H1 (cell line): ENCODE results near the gene GLP1R. TPM values are rescaled to one million over a fixed set of nuclear protein-coding genes. Genes with fewer than 3 reads are reported as not detected.

Source experiments
- CTCF ChIA-PET: fragments of 300-600 bp; sonication (Branson Sonifier 250); formaldehyde crosslinking; loops from one replicate; lab custom pipeline; 2021; ENCODE audit not compliant: partially characterized antibody; lab: Charles Lee
- POLR2A ChIA-PET: fragments of 300-600 bp; sonication (Branson Sonifier 250); formaldehyde crosslinking; loops from one replicate; lab custom pipeline; 2021; ENCODE audit warnings: inconsistent platforms; ENCODE audit not compliant: partially characterized antibody; lab: Charles Lee
- DNase-seq, 2 experiments: peaks; one replicate each; pipeline versions ENCODE4 v3.0.0 to v3.0.0-alpha.2; 2010 to 2022; ENCODE audit warnings: low spot score in 2 of 2, low read depth in 1 of 2, mixed read lengths in 1 of 2
- FAIRE-seq: peaks from 2 replicates; lab custom pipeline; 2011; peaks lifted over from hg19 to GRCh38; lab: Jason Lieb, UNC
- H2AFZ ChIP-seq: 2 replicates; pipeline ENCODE4 v1.8.1; 2012; ENCODE audit warnings: low read length, inconsistent platforms
- H2AK5ac ChIP-seq: 2 replicates; pipeline ENCODE4 v1.6.1; 2013; ENCODE audit warnings: low read depth, low read length
- H2BK120ac ChIP-seq: replicated peaks from 2 replicates; pipeline ENCODE3; 2013; ENCODE audit warnings: low read depth, low read length, inconsistent platforms
- H2BK12ac ChIP-seq: 2 replicates; pipeline ENCODE4 v1.6.1; 2013; ENCODE audit warnings: low read depth, low read length
- H2BK15ac ChIP-seq: 2 replicates; pipeline ENCODE4 v1.6.1; 2013; ENCODE audit warnings: low read length
- H2BK20ac ChIP-seq: 2 replicates; pipeline ENCODE4 v1.6.1; 2013; ENCODE audit warnings: low read length
- H2BK5ac ChIP-seq: 2 replicates; pipeline ENCODE4 v1.6.1; 2013; ENCODE audit warnings: low read depth, low read length
- H3K14ac ChIP-seq: 2 replicates; pipeline ENCODE4 v1.6.1; 2013; ENCODE audit warnings: inconsistent platforms; ENCODE audit not compliant: insufficient read length
- H3K18ac ChIP-seq: 2 replicates; pipeline ENCODE4 v1.6.1; 2013; ENCODE audit warnings: low read length; ENCODE audit errors: extremely low read depth
- H3K23ac ChIP-seq: 2 replicates; pipeline ENCODE4 v1.6.1; 2013; ENCODE audit warnings: inconsistent platforms; ENCODE audit not compliant: insufficient read length
- H3K23me2 ChIP-seq: 2 replicates; pipeline ENCODE4 v1.6.1; 2013; ENCODE audit warnings: low read depth, low read length
- H3K27ac ChIP-seq: 2 replicates; pipeline ENCODE4 v1.6.1; 2011; ENCODE audit warnings: low read depth, low read length, inconsistent platforms
- H3K27me3 ChIP-seq, 4 experiments: replicated peaks in 1 of 4; 1 replicate in 1 of 4; 2 replicates in 3 of 4; pipeline versions ENCODE4 v1.6.1 to v1.8.1; 2011 to 2013; ENCODE audit warnings: low read length in 3 of 4, mild to moderate bottlenecking in 3 of 4, inconsistent platforms in 2 of 4, mixed read lengths in 2 of 4, moderate library complexity in 1 of 4; ENCODE audit not compliant: control insufficient read depth in 3 of 4, insufficient read depth in 3 of 4; ENCODE audit errors: extremely low read depth in 1 of 4
- H3K36me3 ChIP-seq, 4 experiments: 2 replicates each; pipeline versions ENCODE4 v1.6.1 to v1.8.1; 2011 to 2013; ENCODE audit warnings: mild to moderate bottlenecking in 4 of 4, low read length in 3 of 4, moderate library complexity in 2 of 4, control low read depth in 1 of 4, inconsistent platforms in 1 of 4; ENCODE audit not compliant: insufficient read depth in 4 of 4, control insufficient read depth in 2 of 4
- H3K4ac ChIP-seq: replicated peaks from 2 replicates; pipeline ENCODE3; 2013; ENCODE audit warnings: low read length, low read depth, mixed read lengths, inconsistent platforms; ENCODE audit not compliant: insufficient read length
- H3K4me1 ChIP-seq, 4 experiments: replicated peaks in 1 of 4; 1 replicate in 1 of 4; 2 replicates in 3 of 4; pipeline versions ENCODE4 v1.6.1 to v1.8.1; 2011 to 2013; ENCODE audit warnings: low read length in 3 of 4, inconsistent platforms in 2 of 4, mixed read lengths in 1 of 4; ENCODE audit not compliant: insufficient read depth in 4 of 4, control insufficient read depth in 3 of 4
- H3K4me2 ChIP-seq, 2 experiments: 2 replicates each; pipeline versions ENCODE4 v1.6.1 to v1.8.1; 2011 to 2013; ENCODE audit warnings: low read depth in 2 of 2, low read length in 2 of 2, control low read depth in 1 of 2, inconsistent platforms in 1 of 2, mild to moderate bottlenecking in 1 of 2; ENCODE audit not compliant: insufficient read depth in 1 of 2
- H3K4me3 ChIP-seq, 4 experiments: fragments of 200-600, 300-600 bp in 1 of 4; sonication (generic), shearing (Covaris generic), sonication (Bioruptor Twin) in 1 of 4; 2 replicates each; pipeline versions ENCODE4 v1.5.1 to v1.8.1; 2011 to 2016; ENCODE audit warnings: low read length in 4 of 4, low read depth in 3 of 4, control low read depth in 2 of 4, inconsistent platforms in 2 of 4, mild to moderate bottlenecking in 2 of 4, mixed read lengths in 1 of 4, moderate library complexity in 1 of 4; ENCODE audit not compliant: insufficient read depth in 2 of 4; ENCODE audit errors: extremely low read depth in 1 of 4
- H3K56ac ChIP-seq: replicated peaks from 2 replicates; pipeline ENCODE3; 2013; ENCODE audit warnings: low read depth, mild to moderate bottlenecking, mixed read lengths, low read length, inconsistent platforms; ENCODE audit not compliant: insufficient read length
- H3K79me1 ChIP-seq: 2 replicates; pipeline ENCODE4 v1.6.1; 2013; ENCODE audit warnings: low read depth, low read length, control low read depth
- H3K79me2 ChIP-seq, 2 experiments: 2 replicates each; pipeline versions ENCODE4 v1.6.1 to v1.8.1; 2012 to 2013; ENCODE audit warnings: low read length in 2 of 2, mild to moderate bottlenecking in 2 of 2, inconsistent platforms in 1 of 2; ENCODE audit not compliant: insufficient read depth in 2 of 2, control insufficient read depth in 1 of 2
- H3K9ac ChIP-seq, 4 experiments: replicated peaks in 1 of 4; 1 replicate in 1 of 4; 2 replicates in 3 of 4; pipeline versions ENCODE4 v1.6.1 to v1.8.1; 2011 to 2013; ENCODE audit warnings: low read depth in 3 of 4, low read length in 3 of 4, control low read depth in 2 of 4, mild to moderate bottlenecking in 2 of 4, moderate library complexity in 2 of 4, inconsistent platforms in 1 of 4; ENCODE audit errors: extremely low read depth in 1 of 4
- H3K9me3 ChIP-seq, 2 experiments: 2 replicates each; pipeline versions ENCODE4 v1.6.1 to v1.8.1; 2012 to 2013; ENCODE audit warnings: mild to moderate bottlenecking in 2 of 2, moderate library complexity in 2 of 2, control low read depth in 1 of 2, inconsistent platforms in 1 of 2, low read depth in 1 of 2, low read length in 1 of 2, mixed read lengths in 1 of 2; ENCODE audit not compliant: insufficient read depth in 2 of 2
- H4K20me1 ChIP-seq, 2 experiments: replicated peaks in 1 of 2; 2 replicates each; pipeline versions ENCODE3 to v1.8.1; 2011 to 2013; ENCODE audit warnings: inconsistent platforms in 2 of 2, low read length in 2 of 2, mild to moderate bottlenecking in 1 of 2; ENCODE audit not compliant: insufficient read depth in 2 of 2, control insufficient read depth in 1 of 2
- H4K5ac ChIP-seq: 2 replicates; pipeline ENCODE4 v1.6.1; 2013; ENCODE audit warnings: low read length, low read depth, mixed read lengths, inconsistent platforms; ENCODE audit not compliant: insufficient read length
- H4K8ac ChIP-seq: 2 replicates; pipeline ENCODE4 v1.8.0; 2013; ENCODE audit warnings: mild to moderate bottlenecking, moderate library complexity, low read length, inconsistent platforms; ENCODE audit not compliant: insufficient read depth; ENCODE audit errors: extremely low read depth
- H4K91ac ChIP-seq: replicated peaks from 2 replicates; pipeline ENCODE3; 2013; ENCODE audit warnings: low read length, mixed read lengths, inconsistent platforms; ENCODE audit not compliant: insufficient read length
- BACH1 ChIP-seq: IDR thresholded peaks from 2 replicates; pipeline ENCODE4 v1.6.1; 2012; ENCODE audit warnings: low read length, improper control_type of control experiment
- BCL11A ChIP-seq, 2 experiments: IDR thresholded peaks; one replicate each; pipeline ENCODE4 v1.6.1; 2011; ENCODE audit warnings: low read depth in 2 of 2, low read length in 2 of 2, mild to moderate bottlenecking in 2 of 2
- BRCA1 ChIP-seq: IDR thresholded peaks from 2 replicates; pipeline ENCODE4 v1.6.1; 2012; ENCODE audit warnings: low read depth, low read length, improper control_type of control experiment
- CBX5 ChIP-seq: fragments of 300-800, 300-1000 bp; sonication (generic); IDR thresholded peaks from 2 replicates; pipeline ENCODE4 v1.7.1; 2016; ENCODE audit warnings: antibody characterized with exemption, low read length, low read depth
- CEBPB ChIP-seq: IDR thresholded peaks from 2 replicates; pipeline ENCODE4 v1.6.1; 2012; ENCODE audit warnings: low read depth, low read length
- EGR1 ChIP-seq: IDR thresholded peaks from 2 replicates; pipeline ENCODE4 v1.6.1; 2011; ENCODE audit warnings: low read depth, low read length, borderline replicate concordance
- EP300 ChIP-seq, 2 experiments: IDR thresholded peaks; 1 replicate in 1 of 2; 2 replicates in 1 of 2; pipeline ENCODE4 v1.6.1; 2011 to 2012; ENCODE audit warnings: low read depth in 2 of 2, low read length in 2 of 2, mild to moderate bottlenecking in 2 of 2, borderline replicate concordance in 1 of 2, inconsistent platforms in 1 of 2, moderate library complexity in 1 of 2
- FOSL1 ChIP-seq: IDR thresholded peaks from 2 replicates; pipeline ENCODE4 v1.6.1; 2011; ENCODE audit warnings: mild to moderate bottlenecking, low read depth, low read length, moderate library complexity; ENCODE audit not compliant: insufficient read depth
- NRF1 ChIP-seq: IDR thresholded peaks from 2 replicates; pipeline ENCODE4 v1.6.1; 2011; ENCODE audit warnings: mild to moderate bottlenecking, low read depth, low read length, improper control_type of control experiment
- SUZ12 ChIP-seq: fragments of 200-600 bp; sonication (generic); IDR thresholded peaks from 2 replicates; pipeline ENCODE4 v1.6.1; 2012; ENCODE audit warnings: mild to moderate bottlenecking, inconsistent platforms, low read length, moderate library complexity, mixed read lengths
- TAF7 ChIP-seq: optimal IDR thresholded peaks from 2 replicates; pipeline ENCODE3; 2011; ENCODE audit warnings: low read depth, mild to moderate bottlenecking, inconsistent platforms, low read length, moderate library complexity, borderline replicate concordance
- WGBS, 2 experiments: shearing (Covaris generic) in 1 of 2; methylation state at CpG; one replicate each; pipeline versions ENCODE4 v1.1.6 to v1.1.7; 2013 to 2015; ENCODE audit warnings: low lambda C conversion rate in 2 of 2, mixed read lengths in 2 of 2, inconsistent platforms in 1 of 2, low coverage in 1 of 2, missing lambda C conversion rate in 1 of 2; ENCODE audit not compliant: insufficient replicate concordance in 2 of 2, insufficient coverage in 1 of 2, insufficient read length in 1 of 2; ENCODE audit errors: extremely low coverage in 1 of 2, missing lambda C conversion rate in 1 of 2; 5-methylcytosine and 5-hydroxymethylcytosine counted together
- polyA plus RNA-seq, 7 experiments: library from polyadenylated mRNA; depleted of rRNA in 3 of 7; stranded (reverse) in 5 of 7; unstranded in 2 of 7; fragments of >200 nt in 5 of 7; fragments of 200-250 nt in 2 of 7; gene quantifications; 1 replicate in 5 of 7; 2 replicates in 1 of 7; 4 replicates in 1 of 7; pipeline versions ENCODE4 v1.2.1 to v1.2.3, GENCODE V29; 2011 to 2013; ENCODE audit warnings: missing spikeins in 2 of 7, mixed read lengths in 2 of 7
- total RNA-seq: library from RNA; stranded (reverse); fragmentation: NEBNext Ultra II Directional; extraction: Animal tissue kit (Norgen Biotek cat#: 25700); gene quantifications from 2 replicates; pipeline ENCODE4 v1.2.1, GENCODE V29; 2021

The GLP1R gene
- total and polyA plus RNA-seq, 2 of the 8 experiments (the other 6 are each of a cell fraction or from before 2014, with no cell fraction given) = 2.6 to 2.7 TPM

DNA sequence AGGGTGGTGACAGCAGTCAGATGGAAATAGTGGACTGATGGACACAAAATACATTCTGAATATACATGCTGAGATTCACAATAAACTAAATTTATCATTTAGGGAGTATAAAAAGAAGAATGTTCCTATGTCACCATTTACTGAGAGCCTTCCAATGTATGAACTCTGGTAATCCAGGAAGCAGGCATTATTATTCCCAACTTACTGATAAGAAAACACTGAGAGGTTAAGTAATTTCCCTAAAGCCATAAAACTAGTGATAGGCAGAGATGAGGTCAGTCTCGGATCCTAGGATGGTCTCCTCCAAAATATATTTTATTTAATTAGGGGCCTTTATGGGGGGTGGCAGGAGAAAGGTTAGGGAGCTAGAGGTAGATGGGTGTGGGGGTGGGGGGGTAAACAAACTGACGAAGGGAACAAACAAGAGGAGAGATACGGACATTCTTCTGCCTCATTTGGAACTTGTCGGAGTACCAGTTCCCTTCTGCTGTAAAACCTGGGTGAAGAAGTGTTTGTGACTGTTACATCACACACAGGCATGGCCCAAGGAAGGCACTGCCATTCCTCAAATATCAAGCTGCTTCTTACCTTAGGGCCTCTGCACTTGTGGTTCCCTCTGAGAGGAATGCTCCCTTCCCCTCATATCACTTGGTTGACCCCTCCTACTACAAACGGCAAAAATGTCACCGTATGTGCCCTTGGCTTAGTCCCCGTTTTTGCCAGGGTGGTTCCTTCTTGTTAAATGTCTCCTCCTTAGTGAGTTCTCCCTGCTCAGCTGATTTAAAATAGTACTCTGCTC lies 59.7 kb downstream of the GLP1R start:
- CTCF ChIA-PET = interaction anchor here (1.0 to 1.9 kb wide), 4 partner anchors 14 to 77 kb away, joined by 3 to 5 read pairs (median 4); no protein-coding TSS in a partner anchor
- no peak for TF ChIP-seq CBX5
- TF ChIP-seq EP300 (IDR thresholded peaks at IDR 0.05; ENCODE audit: borderline replicate concordance in 1 of 2, low read depth in 2 of 2, low read length in 2 of 2) = no peak
- no peak for TF ChIP-seq EGR1
- no peak for TF ChIP-seq BACH1
- no peak for TF ChIP-seq BCL11A (IDR thresholded peaks at IDR 0.05; ENCODE audit: low read depth in 2 of 2, low read length in 2 of 2)
- no peak for TF ChIP-seq CEBPB
- TF ChIP-seq NRF1 = no peak
- no peak for TF ChIP-seq FOSL1
- TF ChIP-seq TAF7 = no peak
- TF ChIP-seq SUZ12 = no peak
- no peak for TF ChIP-seq BRCA1

More for the DNA sequence above, 59.7 kb downstream of the GLP1R start:
- Histone ChIP-seq H2AK5ac (no peak overlapping the region), H2BK20ac (no peak overlapping the region), H3K4me1 (no peaks in the 10 kb centered on the region), H4K91ac (no peak overlapping the region), H3K23me2 (no peaks in the 10 kb centered on the region), H2BK120ac (no peak overlapping the region), H3K79me1 (no peaks in the 10 kb centered on the region; the same call in 1 of the 2 replicates), H2BK15ac (no peak overlapping the region), H3K4me2 (no peak overlapping the region), H4K20me1 (peaks cover 0 to 2% of the 10 kb centered on the region in 2 experiments), H3K27ac (no peak overlapping the region), H3K9ac (no peak overlapping the region), H3K9me3 (no peaks in the 10 kb centered on the region), H3K56ac (no peak overlapping the region), H3K4me3 (no peak overlapping the region), H3K23ac (no peak overlapping the region), H2BK5ac (no peak overlapping the region), H4K8ac (no peak overlapping the region), H4K5ac (no peak overlapping the region), H3K18ac (no peak overlapping the region), H2AFZ (no peak overlapping the region), H3K79me2 (no peaks in the 10 kb centered on the region), H3K27me3 (no peaks in the 10 kb centered on the region), H3K14ac (no peak overlapping the region), H3K36me3 (peaks cover 0 to 3% (median 0%) of the 10 kb centered on the region in 4 experiments; a peak in 3 of 8 replicates), H2BK12ac (no peak overlapping the region), H3K4ac (no peak overlapping the region)
- no peak for FAIRE-seq
- POLR2A ChIA-PET = interaction anchor here (0.6 kb wide), 1 partner anchor 57 kb away, joined by 3 read pairs; no protein-coding TSS in a partner anchor
- WGBS, 2 experiments = 92% methylated on average over 7 of the region's 7 CpGs; no CpG with 5 or more reads in 1 of the 2 experiments
- no peak for DNase-seq
